GM18507 (cell line): ENCODE data around the gene RPL22L1.
A peak's percentile ranks its signal among the peaks of the same experiment; 100 is the strongest.
"Not testable (repeated sequence)": the region's sequence is repeated elsewhere in the genome, so short reads cannot be mapped to it uniquely, and the experiment has no call there.

ENCODE experiments used
- DNase-seq: peaks from one replicate; pipeline ENCODE4 v3.0.0; 2011; ENCODE audit warnings: low read depth; ENCODE audit not compliant: insufficient read length; ENCODE audit errors: extremely low spot score
- FAIRE-seq: peaks from 2 replicates; lab custom pipeline; 2011; peaks lifted over from hg19 to GRCh38; lab: Jason Lieb, UNC

The RPL22L1 gene

DNA sequence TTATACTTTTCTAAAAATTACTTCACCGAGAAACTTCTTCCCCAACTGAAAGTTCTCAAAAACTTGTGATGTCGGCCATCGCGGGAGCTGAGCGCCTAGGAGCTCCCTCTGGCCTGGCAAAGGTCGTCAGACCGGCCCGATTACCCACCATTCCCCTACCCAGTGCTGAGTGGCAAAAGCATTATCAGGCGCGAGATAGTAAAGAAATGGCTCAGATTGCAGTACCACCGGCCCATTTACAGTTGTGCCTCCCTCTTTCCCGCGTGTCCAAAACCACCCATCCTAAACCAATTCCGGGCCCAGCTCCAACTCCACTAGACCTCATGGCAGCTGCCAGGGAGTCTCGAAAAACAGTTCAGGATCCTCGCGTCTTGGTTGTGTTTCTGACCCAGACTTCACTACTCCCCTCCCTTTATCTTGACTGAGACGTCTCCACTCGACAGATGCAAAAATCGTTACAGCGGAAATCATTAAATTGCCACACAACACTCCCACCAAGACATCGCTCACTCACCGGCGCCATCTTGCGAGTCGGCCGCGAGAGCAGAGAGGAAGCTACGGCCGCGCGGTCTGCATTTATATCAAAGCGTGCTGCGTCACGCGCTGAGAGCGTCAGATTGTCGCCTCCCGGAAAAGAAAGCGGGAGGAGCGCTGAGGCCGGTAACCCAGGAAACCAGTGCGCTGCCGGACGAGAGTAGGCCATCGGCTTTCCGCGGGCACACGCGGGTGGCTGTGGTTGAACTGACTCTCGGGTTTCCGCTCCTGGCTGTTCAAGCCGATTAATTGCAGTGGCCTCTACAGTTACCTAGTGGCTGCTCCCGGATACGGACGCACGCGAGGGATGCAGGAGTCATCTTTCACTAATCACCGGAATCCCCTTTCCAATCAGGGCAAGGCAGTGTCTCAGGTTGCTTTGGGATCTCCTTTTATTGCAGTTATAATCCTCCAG is at the start of gene RPL22L1:
TSS of gene RPL22L1 (minus strand) at position 551 of the 949 bp plus-strand sequence. CDS start at position 523, 28 bp downstream.
- DNase-seq (peak; percentile 85), FAIRE-seq (peak; percentile 99)

DNA sequence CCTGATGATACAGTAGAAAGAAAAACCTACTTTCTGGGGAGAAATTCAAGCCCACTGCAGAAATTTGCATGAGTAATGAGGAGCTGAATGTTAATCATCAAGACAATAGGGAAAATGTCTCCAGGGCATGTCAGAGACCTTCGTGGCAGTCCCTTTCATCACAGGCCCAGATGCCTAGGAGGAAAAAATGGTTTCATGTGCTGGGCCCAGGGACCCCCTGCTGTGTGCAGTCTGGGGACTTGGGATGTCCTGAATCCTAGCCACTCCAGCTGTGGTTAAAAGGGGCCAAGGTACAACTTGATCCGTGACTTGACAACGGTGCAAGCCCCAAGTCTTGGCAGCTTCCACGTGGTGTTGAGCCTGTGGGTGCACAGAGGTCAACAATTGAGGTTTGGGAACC is 48.7 kb upstream of the RPL22L1 start:
- FAIRE-seq = no peak

DNA sequence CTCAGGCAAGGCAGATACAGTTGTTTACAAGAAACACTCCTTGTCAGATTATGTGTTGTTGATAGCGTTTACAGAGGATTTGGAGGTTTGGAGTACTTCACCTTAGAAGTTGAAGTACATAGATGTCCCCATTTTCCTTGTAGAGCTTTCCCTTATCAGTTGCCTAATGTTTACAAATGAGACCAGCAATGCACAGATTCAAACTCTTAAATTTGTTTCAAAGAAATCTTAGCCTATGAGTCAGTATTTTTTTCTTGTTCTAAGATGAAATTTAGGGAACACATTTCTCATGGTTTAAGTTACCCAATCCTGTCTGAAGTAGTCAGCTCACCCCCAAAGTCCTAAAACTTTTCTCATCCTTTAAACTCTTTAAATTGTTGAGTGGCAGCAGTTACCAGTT is 44.7 kb upstream of the RPL22L1 start:
- FAIRE-seq (no peak), DNase-seq (no peak)

More for the DNA sequence above, 48.7 kb upstream of the RPL22L1 start:
- no peak for DNase-seq

DNA sequence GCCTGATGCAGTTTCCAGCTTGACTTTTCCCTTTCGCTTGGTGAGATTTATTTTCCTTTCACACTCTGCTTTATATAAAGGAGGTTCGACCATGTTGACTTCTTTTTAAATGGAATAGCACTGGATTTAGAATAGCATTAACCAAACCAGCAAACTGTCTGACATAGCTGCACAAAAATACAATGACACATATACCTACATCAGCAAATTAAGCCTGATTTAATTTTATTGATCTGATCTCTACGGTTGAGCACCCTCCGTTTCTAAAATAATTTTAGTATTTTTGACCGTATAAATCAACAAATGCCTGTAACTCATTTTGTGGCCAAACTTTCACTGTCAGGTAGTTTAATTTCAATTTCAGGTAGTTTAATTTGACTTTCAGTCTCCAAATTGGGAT is 44.2 kb upstream of the RPL22L1 start:
- no peak for DNase-seq
- no peak for FAIRE-seq

DNA sequence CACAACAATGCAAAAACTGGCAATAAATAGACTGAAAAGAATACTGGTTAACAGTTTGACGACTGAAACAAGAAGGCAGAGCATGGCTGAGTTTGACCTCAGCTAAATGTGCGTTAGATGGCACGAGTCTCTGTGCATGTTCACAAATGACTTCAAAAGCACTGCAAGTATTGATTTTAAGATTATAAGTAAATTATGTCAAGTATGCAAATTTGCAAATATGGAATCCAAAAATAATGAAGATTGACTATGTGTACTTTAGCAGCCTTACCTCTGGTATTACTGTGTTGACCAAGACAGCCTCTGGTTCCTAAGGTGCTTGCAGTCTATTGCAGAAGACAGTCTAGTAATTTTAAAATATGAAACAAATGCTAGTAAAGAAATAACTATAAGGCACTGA is 41.1 kb upstream of the RPL22L1 start:
- no peak for FAIRE-seq
- DNase-seq = no peak

DNA sequence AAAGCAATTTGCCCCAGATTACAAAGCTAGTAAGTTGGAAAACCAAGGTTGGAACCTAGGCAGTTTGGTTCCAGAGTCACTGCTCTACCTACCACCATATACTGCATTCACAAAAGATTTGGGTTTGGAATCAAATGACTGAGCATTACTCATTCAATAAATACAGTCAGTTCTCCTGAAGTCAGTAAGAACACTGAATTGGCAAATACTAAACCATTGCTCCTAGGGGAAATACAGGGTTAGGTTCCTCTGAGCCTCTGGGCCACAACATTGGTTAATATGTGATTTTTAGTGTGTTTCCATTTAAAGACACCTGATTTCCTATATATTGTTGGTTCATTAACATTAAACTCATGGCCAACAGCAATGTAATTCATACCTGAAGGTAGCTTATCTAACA is 40.5 kb upstream of the RPL22L1 start:
- DNase-seq = no peak
- no peak for FAIRE-seq

DNA sequence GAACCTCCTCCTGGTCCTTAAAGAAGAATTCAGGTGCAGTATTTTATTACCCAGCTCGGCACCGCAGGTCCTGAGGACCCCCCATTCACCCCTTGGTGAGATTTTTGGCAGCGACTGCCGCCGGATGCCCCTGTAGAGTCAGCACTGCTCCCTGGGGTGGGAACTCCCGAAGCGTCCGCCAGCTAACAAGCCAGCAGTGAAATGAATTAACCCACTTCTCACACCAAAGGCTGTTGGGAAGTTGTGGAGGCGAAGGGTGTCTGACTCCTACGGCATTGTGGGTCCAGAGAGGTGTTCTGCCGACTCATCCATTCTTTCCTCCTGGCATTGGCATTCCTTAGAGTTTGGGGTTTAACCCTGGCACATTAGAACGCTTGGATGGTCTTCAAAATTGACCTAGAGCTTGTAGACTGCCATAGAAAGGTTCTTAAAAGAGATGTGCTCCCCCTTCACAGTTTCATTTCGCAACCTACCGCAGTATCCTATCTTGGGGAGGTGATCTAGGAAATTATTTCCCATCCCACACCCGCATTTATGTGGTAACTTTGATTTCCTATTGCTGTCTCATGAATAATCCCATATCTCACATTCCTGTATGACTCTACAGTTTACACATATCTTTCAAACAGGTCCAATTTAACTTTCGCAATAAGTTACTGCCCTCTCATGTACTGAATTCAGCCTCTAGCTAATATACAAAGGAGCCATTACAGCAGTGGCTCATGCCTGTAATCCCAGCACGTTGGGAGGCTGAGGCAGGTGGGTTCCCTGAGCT is 39.3 kb upstream of the RPL22L1 start:
- DNase-seq = no peak
- no peak for FAIRE-seq

DNA sequence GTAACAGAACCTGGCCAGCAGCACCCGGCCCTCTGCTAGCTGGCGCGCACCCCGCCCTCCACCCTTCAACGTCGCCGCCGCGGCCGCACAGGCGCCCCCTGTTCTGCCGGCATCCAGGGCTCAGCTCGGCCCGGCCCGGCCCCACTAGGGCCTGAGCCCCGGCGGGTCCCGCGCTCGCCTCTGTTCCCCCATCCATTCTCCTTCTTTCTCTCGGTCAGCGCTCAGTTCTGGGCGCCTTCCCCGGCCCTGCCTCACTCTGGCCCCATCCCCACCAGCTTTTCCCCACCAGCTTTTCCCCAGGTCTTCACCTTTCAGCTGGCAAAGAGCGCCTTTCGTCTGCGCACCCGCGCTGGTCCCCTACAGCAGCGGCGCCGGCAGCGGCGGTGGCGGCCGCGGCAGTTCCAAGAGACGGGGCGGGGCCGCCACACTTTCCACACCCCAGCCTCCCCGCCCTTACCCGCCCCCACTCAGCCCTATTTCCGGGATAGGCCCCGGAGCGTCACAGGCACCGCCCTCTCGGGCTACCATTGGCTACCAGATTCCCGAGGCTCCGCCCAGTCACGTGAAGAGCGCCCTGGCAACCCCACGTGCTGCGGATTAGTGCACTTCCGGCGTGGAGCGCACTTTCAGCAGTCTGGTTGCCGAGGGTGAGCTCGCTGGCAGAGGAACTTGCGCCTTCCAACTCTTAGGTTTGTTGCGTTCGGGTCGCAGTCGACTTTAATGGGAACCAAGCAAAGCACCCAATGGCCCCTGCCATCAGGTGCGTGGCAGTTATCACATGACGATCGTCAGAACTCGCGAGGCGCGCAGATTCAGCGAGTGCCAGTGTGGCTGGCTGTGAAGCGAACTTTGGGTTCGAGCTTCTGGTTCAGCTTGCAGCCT is 38.5 kb upstream of the RPL22L1 start, which contains the start of gene EIF5A2:
TSS of gene EIF5A2 (minus strand) at position 403 of the 882 bp plus-strand sequence. CDS start 831 bp downstream, outside the sequence.
- DNase-seq (peak; percentile 80), FAIRE-seq (peak; percentile 49)

DNA sequence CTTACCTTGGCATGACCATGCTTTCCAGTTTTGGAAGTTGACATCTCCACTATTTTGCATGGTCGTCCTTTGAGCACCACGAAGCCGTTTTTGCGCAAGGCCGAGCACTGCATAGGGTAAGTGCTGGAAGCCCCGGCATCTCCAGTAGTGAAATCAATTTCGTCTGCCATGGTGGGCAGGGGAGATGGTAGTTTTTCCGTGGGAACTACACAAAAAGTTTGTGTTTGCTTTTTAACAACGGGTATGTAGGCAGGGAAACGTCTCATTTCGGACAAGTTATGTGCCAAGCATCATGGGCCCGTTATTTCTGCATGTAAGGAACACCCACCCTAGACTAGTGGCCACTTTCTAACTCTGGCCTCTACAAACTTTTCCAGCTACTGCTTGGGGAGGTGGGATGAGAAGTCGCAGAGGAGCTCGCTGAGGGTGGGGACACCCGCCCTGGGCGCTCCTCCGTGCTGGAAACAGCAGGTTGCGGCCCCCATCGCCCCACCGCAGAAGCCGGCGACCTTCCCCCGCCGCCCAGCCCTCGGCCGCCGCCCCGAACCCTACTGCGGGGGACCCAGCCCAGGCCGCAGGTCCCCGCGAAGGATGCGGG is 37.7 kb upstream of the RPL22L1 start:
- FAIRE-seq (no peak), DNase-seq (no peak)

DNA sequence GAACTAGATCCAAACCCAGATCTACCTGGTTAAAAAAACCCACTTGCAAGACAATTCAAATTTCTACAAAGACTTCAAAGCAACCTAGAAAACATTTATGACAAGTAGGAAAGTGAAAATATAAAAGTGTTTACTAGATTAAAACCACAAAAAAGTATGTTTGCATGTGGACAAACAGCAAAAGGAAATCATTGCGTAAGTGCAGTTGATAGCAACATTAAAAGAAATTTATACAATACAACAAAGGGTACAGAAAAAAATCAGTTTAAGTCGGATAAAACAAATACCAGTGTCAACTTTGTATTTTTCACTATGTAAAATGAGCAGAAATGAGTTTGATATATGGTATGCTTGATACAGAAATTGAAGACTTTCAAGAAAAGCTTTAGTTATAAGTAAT is 35.9 kb upstream of the RPL22L1 start:
- no peak for DNase-seq
- no peak for FAIRE-seq

DNA sequence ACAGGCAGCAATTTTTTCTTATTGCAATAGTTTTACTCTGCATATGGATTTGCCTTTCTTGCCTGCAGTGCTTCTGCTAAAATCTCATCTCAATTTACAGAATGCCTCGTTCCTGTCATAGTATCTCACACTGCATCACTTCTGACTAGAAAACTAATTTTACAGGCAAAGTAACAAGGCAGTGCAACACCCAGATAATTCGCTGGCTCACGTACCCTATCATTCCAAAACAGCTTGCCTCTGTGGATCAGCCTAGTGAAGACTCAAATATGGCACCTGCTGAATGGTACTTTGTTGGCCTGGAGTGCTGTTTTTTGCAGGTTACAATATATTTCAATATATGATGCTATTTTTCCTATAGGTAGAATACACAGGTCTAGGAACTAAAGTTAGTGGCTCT is 33.1 kb upstream of the RPL22L1 start:
- DNase-seq (no peak), FAIRE-seq (no peak)

DNA sequence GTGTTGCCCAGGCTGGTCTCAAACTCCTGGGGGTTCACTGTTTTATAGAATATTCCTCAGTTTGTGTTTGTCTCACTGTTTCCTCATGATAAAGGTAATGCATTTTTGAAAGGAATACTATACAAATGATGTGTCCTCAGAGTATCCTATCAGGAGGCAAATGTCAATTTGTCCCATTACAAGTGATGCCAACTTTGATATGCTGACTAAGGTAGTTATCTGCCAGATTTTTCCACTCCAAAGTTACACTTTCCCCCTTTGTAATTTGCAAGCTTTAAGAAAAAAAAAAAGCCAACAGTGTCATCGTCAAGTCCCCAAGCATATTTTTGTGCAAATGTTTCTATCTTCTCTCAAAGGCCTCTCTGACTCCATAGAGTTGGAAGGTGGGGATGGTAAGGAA is 29.5 kb upstream of the RPL22L1 start:
- no peak for DNase-seq
- FAIRE-seq = no peak

DNA sequence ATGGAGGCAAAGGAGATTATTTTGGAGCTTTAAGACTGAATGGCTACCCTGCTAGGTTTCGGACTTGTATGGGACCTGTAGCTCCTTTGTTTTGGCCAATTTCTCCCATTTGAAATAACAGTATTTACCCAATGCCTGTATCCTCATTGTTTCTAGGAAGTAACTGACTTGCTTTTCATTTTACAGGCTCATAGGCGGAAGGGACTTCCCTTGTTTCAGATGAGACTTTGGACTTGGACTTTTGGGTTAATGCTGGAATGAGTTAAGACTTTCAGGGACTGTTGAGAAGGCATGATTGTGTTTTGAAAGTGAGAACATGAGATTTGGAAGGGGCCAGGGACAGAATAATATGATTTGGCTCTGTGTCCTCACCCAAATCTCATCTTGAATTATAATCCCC is 28.0 kb upstream of the RPL22L1 start:
- FAIRE-seq = no peak

DNA sequence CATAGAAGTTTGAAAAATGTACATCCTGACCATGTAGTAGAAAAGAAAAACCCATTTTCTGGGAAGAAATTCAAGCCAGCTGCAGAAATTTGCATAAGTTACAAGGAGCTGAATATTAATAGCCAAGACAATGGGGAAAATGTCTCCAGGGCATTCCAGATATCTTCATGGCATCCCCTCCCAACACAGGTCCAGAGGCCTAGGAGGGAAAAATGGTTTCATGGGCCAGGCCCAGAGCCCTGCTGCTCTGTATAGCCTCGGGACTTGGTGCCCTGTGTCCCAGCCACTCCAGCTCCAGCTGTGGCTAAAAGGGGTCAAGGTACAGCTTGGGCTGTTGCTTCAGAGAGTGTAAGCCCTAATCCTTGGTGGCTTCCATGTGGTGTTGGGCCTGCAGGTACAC is 27.2 kb upstream of the RPL22L1 start:
- FAIRE-seq, DNase-seq: not testable (repeated sequence)

More for the DNA sequence above, 28.0 kb upstream of the RPL22L1 start:
- no peak for DNase-seq

DNA sequence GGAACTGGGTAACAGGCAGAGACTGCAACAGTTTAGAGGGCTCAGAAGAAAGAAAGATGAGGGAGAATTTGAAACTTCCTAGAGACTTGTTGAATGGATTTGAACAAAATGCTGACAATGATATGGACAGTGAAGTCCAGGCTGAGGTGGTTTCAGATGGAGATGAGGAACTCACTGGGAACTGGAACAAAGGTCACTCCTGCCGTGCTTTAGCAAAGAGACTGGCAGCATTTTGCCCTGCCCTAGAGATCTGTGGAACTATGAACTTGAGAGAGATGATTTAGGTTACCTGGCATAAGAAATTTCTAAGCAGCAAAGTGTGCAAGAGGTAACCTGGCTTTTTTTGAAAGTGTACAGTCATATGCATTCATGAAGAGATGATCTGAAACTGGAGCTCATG is 26.8 kb upstream of the RPL22L1 start:
- no peak for DNase-seq
- FAIRE-seq = no peak

DNA sequence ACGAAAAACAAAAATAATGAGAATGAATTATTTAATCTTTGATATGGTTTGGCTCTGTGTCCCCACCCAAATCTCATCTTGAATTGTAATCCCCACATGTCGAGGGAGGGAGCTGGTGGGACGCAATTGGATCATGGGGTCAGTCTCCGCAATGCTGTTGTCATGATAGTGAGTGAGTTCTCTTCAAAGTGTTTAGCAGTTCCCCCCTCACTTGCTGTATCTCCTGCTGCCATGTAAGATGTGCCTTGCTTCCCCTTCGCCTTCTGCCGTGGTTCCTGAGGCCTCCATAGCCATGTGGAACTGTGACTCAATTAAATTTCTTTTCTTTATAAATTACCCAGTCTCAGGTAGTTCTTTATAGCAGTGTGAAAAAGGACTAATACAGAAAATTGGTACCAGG is 26.3 kb upstream of the RPL22L1 start:
- FAIRE-seq = not testable (repeated sequence)

DNA sequence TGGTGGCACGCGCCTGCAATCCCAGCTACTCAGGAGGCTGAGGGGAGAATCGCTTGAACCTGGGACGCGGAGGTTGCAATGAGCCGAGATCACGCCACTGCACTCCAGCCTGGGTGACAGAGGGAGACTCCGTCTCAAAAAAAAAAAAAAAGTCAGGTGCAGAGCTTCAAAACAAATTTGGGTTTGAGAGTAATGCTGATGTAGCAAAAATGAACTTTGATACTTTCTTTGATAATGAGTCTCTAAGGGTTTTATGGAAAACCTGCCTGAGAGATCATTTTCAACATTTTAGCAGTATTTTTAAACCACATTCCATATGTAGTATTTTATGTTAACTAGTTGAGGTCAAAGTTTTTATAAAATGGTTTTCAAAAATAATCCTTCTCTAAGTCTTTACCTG is 23.9 kb upstream of the RPL22L1 start:
- DNase-seq (no peak), FAIRE-seq (no peak)

More for the DNA sequence above, 26.3 kb upstream of the RPL22L1 start:
- not testable (repeated sequence) for DNase-seq

DNA sequence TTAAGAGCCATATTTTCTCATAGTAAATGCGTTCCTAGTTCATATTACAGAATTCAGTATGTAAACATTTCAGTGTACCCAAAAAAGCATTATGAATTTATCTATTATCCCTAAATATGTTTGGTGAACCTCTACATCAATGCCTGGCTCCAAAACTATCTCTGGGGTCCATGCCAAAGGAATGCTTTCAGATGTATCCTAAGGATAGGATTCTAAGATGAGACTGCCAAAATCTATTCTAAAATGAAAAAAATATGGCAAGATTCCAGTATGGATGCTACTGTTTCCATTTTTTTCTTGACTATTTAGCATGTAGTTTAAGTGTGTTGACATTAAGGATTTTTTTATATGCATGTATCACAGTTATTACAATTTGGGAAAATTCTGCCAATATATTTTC is 19.6 kb upstream of the RPL22L1 start:
- DNase-seq = no peak
- FAIRE-seq = no peak

DNA sequence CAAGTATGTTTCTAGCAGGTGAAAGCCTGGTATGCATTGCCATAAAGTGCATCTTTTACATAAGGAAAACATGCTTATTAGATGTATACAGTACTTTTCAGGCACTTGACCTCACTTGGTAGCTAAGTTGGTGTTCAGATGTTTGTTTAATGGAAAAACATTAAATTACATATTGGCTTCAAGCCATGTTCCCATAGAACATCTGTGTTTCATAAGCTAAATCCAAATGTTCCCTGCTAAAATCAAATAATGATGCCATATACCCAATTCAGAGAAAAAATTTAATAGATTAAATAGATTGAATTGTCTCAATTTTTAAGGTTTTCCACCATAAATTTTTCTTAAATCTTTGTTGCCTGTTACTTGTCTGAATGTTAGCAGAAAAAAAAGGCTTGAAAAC is 19.1 kb upstream of the RPL22L1 start:
- DNase-seq (no peak), FAIRE-seq (no peak)
